ENCODE results near the gene SERPINF2.

DNA sequence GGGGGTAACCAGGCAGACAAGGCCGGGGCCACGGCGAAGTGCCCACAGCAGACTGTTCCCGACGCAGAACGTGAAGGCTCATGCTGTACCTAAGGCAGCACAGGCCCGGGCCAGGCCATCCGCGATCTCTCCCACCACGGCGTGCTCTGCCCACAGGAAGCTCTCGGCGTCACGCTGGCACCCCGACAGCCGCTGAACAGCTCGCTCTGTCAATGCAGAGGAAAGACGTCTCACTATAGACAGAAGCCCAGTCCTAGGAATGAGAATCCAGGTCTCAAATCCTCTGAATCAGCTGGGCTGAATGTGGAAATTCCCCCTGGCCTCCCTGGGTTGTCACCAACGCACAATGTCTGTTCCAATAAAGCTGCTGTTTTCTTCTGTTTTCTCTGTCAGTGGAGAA lies 40.6 kb downstream of the SERPINF2 start:
- no peak for TF ChIP-seq ZNF335 (tag by site-specific recombination; conservative IDR thresholded peaks at IDR 0.05)
- TF ChIP-seq, protein P1, sequence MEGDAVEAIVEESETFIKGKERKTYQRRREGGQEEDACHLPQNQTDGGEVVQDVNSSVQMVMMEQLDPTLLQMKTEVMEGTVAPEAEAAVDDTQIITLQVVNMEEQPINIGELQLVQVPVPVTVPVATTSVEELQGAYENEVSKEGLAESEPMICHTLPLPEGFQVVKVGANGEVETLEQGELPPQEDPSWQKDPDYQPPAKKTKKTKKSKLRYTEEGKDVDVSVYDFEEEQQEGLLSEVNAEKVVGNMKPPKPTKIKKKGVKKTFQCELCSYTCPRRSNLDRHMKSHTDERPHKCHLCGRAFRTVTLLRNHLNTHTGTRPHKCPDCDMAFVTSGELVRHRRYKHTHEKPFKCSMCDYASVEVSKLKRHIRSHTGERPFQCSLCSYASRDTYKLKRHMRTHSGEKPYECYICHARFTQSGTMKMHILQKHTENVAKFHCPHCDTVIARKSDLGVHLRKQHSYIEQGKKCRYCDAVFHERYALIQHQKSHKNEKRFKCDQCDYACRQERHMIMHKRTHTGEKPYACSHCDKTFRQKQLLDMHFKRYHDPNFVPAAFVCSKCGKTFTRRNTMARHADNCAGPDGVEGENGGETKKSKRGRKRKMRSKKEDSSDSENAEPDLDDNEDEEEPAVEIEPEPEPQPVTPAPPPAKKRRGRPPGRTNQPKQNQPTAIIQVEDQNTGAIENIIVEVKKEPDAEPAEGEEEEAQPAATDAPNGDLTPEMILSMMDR (tag by site-specific recombination; IDR thresholded peaks at IDR 0.05), result no peak
- TF ChIP-seq, protein P2, sequence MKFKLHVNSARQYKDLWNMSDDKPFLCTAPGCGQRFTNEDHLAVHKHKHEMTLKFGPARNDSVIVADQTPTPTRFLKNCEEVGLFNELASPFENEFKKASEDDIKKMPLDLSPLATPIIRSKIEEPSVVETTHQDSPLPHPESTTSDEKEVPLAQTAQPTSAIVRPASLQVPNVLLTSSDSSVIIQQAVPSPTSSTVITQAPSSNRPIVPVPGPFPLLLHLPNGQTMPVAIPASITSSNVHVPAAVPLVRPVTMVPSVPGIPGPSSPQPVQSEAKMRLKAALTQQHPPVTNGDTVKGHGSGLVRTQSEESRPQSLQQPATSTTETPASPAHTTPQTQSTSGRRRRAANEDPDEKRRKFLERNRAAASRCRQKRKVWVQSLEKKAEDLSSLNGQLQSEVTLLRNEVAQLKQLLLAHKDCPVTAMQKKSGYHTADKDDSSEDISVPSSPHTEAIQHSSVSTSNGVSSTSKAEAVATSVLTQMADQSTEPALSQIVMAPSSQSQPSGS (tag by site-specific recombination; IDR thresholded peaks at IDR 0.05; ENCODE audit: low read depth), result no peak
- no peak for TF ChIP-seq SP2 (tag by site-specific recombination; IDR thresholded peaks at IDR 0.05)
- no peak for TF ChIP-seq ZBTB17 (tag by site-specific recombination; IDR thresholded peaks at IDR 0.05)
- TF ChIP-seq ZNF211 (tag by site-specific recombination; IDR thresholded peaks at IDR 0.05; ENCODE audit: low read depth), result no peak
- TF ChIP-seq, protein P3, sequence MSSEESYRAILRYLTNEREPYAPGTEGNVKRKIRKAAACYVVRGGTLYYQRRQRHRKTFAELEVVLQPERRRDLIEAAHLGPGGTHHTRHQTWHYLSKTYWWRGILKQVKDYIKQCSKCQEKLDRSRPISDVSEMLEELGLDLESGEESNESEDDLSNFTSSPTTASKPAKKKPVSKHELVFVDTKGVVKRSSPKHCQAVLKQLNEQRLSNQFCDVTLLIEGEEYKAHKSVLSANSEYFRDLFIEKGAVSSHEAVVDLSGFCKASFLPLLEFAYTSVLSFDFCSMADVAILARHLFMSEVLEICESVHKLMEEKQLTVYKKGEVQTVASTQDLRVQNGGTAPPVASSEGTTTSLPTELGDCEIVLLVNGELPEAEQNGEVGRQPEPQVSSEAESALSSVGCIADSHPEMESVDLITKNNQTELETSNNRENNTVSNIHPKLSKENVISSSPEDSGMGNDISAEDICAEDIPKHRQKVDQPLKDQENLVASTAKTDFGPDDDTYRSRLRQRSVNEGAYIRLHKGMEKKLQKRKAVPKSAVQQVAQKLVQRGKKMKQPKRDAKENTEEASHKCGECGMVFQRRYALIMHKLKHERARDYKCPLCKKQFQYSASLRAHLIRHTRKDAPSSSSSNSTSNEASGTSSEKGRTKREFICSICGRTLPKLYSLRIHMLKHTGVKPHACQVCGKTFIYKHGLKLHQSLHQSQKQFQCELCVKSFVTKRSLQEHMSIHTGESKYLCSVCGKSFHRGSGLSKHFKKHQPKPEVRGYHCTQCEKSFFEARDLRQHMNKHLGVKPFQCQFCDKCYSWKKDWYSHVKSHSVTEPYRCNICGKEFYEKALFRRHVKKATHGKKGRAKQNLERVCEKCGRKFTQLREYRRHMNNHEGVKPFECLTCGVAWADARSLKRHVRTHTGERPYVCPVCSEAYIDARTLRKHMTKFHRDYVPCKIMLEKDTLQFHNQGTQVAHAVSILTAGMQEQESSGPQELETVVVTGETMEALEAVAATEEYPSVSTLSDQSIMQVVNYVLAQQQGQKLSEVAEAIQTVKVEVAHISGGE (tag by site-specific recombination; conservative IDR thresholded peaks at IDR 0.05; ENCODE audit: low read depth), result no peak
- TF ChIP-seq, protein P4, sequence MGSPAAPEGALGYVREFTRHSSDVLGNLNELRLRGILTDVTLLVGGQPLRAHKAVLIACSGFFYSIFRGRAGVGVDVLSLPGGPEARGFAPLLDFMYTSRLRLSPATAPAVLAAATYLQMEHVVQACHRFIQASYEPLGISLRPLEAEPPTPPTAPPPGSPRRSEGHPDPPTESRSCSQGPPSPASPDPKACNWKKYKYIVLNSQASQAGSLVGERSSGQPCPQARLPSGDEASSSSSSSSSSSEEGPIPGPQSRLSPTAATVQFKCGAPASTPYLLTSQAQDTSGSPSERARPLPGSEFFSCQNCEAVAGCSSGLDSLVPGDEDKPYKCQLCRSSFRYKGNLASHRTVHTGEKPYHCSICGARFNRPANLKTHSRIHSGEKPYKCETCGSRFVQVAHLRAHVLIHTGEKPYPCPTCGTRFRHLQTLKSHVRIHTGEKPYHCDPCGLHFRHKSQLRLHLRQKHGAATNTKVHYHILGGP (tag by site-specific recombination; IDR thresholded peaks at IDR 0.05), result no peak
- TF ChIP-seq, protein P5, sequence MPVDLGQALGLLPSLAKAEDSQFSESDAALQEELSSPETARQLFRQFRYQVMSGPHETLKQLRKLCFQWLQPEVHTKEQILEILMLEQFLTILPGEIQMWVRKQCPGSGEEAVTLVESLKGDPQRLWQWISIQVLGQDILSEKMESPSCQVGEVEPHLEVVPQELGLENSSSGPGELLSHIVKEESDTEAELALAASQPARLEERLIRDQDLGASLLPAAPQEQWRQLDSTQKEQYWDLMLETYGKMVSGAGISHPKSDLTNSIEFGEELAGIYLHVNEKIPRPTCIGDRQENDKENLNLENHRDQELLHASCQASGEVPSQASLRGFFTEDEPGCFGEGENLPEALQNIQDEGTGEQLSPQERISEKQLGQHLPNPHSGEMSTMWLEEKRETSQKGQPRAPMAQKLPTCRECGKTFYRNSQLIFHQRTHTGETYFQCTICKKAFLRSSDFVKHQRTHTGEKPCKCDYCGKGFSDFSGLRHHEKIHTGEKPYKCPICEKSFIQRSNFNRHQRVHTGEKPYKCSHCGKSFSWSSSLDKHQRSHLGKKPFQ (tag by site-specific recombination; IDR thresholded peaks at IDR 0.05), result no peak
- TF ChIP-seq ZFHX2 (tag by site-specific recombination; conservative IDR thresholded peaks at IDR 0.05), result no peak
- TF ChIP-seq ZNF530 (tag by site-specific recombination; IDR thresholded peaks at IDR 0.05; ENCODE audit: low read depth), result no peak
- TF ChIP-seq, protein P6, sequence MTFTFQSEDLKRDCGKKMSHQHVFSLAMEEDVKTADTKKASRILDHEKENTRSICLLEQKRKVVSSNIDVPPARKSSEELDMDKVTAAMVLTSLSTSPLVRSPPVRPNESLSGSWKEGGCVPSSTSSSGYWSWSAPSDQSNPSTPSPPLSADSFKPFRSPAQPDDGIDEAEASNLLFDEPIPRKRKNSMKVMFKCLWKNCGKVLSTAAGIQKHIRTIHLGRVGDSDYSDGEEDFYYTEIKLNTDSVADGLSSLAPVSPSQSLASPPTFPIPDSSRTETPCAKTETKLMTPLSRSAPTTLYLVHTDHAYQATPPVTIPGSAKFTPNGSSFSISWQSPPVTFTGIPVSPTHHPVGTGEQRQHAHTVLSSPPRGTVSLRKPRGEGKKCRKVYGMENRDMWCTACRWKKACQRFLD (tag by site-specific recombination; IDR thresholded peaks at IDR 0.05), result no peak
- TF ChIP-seq, protein P7, sequence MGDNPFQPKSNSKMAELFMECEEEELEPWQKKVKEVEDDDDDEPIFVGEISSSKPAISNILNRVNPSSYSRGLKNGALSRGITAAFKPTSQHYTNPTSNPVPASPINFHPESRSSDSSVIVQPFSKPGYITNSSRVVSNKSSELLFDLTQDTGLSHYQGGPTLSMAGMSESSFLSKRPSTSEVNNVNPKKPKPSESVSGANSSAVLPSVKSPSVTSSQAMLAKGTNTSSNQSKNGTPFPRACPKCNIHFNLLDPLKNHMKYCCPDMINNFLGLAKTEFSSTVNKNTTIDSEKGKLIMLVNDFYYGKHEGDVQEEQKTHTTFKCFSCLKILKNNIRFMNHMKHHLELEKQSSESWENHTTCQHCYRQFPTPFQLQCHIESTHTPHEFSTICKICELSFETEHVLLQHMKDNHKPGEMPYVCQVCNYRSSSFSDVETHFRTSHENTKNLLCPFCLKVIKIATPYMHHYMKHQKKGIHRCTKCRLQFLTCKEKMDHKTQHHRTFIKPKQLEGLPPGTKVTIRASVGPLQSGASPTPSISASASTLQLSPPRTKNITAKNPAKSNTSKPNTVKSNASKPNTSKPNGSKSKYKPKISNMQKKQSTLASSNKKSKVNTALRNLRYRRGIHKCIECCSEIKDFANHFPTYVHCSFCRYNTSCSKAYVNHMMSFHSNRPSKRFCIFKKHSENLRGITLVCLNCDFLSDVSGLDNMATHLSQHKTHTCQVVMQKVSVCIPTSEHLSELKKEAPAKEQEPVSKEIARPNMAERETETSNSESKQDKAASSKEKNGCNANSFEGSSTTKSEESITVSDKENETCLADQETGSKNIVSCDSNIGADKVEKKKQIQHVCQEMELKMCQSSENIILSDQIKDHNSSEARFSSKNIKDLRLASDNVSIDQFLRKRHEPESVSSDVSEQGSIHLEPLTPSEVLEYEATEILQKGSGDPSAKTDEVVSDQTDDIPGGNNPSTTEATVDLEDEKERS (tag by site-specific recombination; IDR thresholded peaks at IDR 0.05), result no peak
